ENCODE data around the gene FRY. TPM values are rescaled to one million over a fixed set of nuclear protein-coding genes. Genes with fewer than 3 reads are reported as not detected.
"Not testable (repeated sequence)": the region's sequence is repeated elsewhere in the genome, so short reads cannot be mapped to it uniquely, and the experiment has no call there.

Gene FRY
- 35.4 to 42.2 TPM (median 38.8 TPM) in 3 replicates for total RNA-seq
- long read RNA-seq, partial matches to known transcripts = 11 of 18 reads
- long read RNA-seq, other reads (novel, unspliced or antisense) = 7 of 18 reads

DNA sequence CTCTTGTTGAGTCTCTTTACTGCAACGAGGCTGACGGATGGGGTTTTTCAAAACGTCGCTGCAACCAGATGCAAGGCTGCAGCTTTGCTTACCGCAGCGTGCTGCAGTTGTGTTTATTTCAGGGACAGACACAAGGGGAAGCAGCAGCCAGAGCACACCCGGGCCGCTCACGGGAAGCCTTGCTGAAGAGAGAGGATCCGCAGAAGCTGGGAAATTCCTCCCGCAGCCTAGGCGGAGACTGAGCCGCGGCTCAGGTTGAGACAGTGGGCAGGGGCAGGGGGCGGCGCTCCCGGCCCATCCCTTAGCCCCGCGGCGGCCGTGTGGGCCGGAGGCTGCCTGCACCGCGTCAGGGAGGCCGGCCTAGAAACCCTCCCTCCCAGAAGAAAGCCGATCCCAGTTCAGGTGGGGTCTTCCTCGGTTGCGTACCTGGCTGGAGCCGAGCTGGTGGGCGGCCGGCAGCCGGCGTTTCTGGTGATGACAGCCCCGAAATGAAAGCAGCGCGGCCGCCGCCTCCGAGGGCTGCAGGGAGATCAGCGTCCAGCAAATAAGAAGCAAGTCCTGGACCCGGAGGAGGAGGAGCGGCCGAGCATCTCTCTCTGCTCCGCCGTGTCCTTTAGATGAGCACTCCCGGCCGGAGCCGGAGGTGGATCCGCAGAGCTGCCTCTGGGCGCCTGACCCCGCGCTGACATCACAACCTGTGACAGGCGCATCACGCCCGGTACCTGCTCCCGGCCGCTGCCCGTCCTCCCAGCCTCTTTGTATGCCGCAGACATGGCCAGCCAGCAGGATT is at the start of gene FRY:
Gene FRY (plus strand): TSS at position 750 of the 790 bp plus-strand sequence. CDS start 22 bp downstream, at position 772.
- TF ChIP-seq, protein P1, sequence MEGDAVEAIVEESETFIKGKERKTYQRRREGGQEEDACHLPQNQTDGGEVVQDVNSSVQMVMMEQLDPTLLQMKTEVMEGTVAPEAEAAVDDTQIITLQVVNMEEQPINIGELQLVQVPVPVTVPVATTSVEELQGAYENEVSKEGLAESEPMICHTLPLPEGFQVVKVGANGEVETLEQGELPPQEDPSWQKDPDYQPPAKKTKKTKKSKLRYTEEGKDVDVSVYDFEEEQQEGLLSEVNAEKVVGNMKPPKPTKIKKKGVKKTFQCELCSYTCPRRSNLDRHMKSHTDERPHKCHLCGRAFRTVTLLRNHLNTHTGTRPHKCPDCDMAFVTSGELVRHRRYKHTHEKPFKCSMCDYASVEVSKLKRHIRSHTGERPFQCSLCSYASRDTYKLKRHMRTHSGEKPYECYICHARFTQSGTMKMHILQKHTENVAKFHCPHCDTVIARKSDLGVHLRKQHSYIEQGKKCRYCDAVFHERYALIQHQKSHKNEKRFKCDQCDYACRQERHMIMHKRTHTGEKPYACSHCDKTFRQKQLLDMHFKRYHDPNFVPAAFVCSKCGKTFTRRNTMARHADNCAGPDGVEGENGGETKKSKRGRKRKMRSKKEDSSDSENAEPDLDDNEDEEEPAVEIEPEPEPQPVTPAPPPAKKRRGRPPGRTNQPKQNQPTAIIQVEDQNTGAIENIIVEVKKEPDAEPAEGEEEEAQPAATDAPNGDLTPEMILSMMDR (IDR thresholded peaks at IDR 0.05) = peak; percentile 50
- Mint-ChIP-seq H3K27me3 (ENCODE audit: low read depth) (no peaks in the 10 kb centered on the region), H3K27ac (ENCODE audit: unreplicated experiment) (peak within 1 kb of the TSS; percentile 90), H3K4me3 (ENCODE audit: unreplicated experiment) (peak within 1 kb of the TSS; percentile 90), H3K9me3 (ENCODE audit: low read depth) (no peaks in the 10 kb centered on the region), H3K4me1 (ENCODE audit: low read depth) (peaks cover 49% of the 10 kb centered on the region), H3K36me3 (ENCODE audit: low read depth) (no peaks in the 10 kb centered on the region)
- peak; percentile 85 for DNase-seq (ENCODE audit: low spot score)

GRCh38 chr13:31982124-31982523 is 49.5 kb upstream of the FRY start:
- Mint-ChIP-seq H3K4me1 (ENCODE audit: low read depth) (peaks cover 51% of the 10 kb centered on the region), H3K36me3 (ENCODE audit: low read depth) (peaks cover 3% of the 10 kb centered on the region), H3K27ac (ENCODE audit: unreplicated experiment) (peak overlapping the region; percentile 96), H3K4me3 (ENCODE audit: unreplicated experiment) (no peak overlapping the region), H3K27me3 (ENCODE audit: low read depth) (no peaks in the 10 kb centered on the region), H3K9me3 (ENCODE audit: low read depth) (peaks cover 3% of the 10 kb centered on the region)
- TF ChIP-seq, protein P1 (IDR thresholded peaks at IDR 0.05) = no peak
- DNase-seq (ENCODE audit: low spot score) = no peak

- peaks cover 3% of the 10 kb centered on the region for H3K9me3 Mint-ChIP-seq (ENCODE audit: low read depth)
- peak overlapping the region; percentile 96 for H3K27ac Mint-ChIP-seq (ENCODE audit: unreplicated experiment)
- no peak for DNase-seq (ENCODE audit: low spot score)
- TF ChIP-seq, protein P1 (IDR thresholded peaks at IDR 0.05) = no peak
- H3K27me3 Mint-ChIP-seq (ENCODE audit: low read depth) = no peaks in the 10 kb centered on the region
- no peak overlapping the region for H3K4me3 Mint-ChIP-seq (ENCODE audit: unreplicated experiment)
- H3K4me1 Mint-ChIP-seq (ENCODE audit: low read depth) = peaks cover 55% of the 10 kb centered on the region
- peaks cover 3% of the 10 kb centered on the region for H3K36me3 Mint-ChIP-seq (ENCODE audit: low read depth)
These were observed 49.0 kb upstream of the FRY start for GRCh38 chr13:31982540-31982939.

- not testable (repeated sequence) for H3K27me3 Mint-ChIP-seq (ENCODE audit: low read depth); H3K4me3 Mint-ChIP-seq (ENCODE audit: unreplicated experiment); H3K9me3 Mint-ChIP-seq (ENCODE audit: low read depth); H3K36me3 Mint-ChIP-seq (ENCODE audit: low read depth); DNase-seq (ENCODE audit: low spot score)
- H3K27ac Mint-ChIP-seq (ENCODE audit: unreplicated experiment) = peak overlapping the region; percentile 86
- H3K4me1 Mint-ChIP-seq (ENCODE audit: low read depth) = peaks cover 60% of the 10 kb centered on the region
These were observed 47.9 kb upstream of the FRY start for GRCh38 chr13:31983696-31984095.

DNA sequence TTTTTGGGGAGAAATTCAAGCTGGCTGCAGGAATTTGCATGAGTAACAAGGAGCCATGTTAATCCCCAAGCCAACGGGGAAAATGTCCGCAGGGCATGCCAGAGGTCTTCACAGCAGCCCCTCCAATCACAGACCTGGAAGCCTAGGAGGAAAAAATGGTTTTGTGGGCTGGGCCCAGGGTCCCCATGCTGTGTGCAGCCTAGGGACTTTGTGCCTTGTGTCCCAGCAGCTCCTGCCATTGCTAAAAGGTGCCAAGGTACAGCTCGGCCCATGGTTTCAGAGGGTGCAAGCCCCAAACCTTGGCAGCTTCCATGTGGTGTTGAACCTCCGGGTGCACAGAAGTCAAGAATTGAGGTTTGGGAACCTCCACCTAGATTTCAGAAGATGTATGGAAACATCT is 47.2 kb upstream of the FRY start:
- not testable (repeated sequence) for H3K27ac Mint-ChIP-seq (ENCODE audit: unreplicated experiment); DNase-seq (ENCODE audit: low spot score); H3K4me3 Mint-ChIP-seq (ENCODE audit: unreplicated experiment); H3K9me3 Mint-ChIP-seq (ENCODE audit: low read depth); H3K36me3 Mint-ChIP-seq (ENCODE audit: low read depth); H3K27me3 Mint-ChIP-seq (ENCODE audit: low read depth)
- H3K4me1 Mint-ChIP-seq (ENCODE audit: low read depth) = peaks cover 60% of the 10 kb centered on the region

GRCh38 chr13:31986676-31987470 is 44.7 kb upstream of the FRY start:
- Mint-ChIP-seq H3K36me3 (ENCODE audit: low read depth) (peaks cover 2% of the 10 kb centered on the region), H3K4me3 (ENCODE audit: unreplicated experiment) (no peak overlapping the region), H3K4me1 (ENCODE audit: low read depth) (peaks cover 44% of the 10 kb centered on the region), H3K9me3 (ENCODE audit: low read depth) (peaks cover 2% of the 10 kb centered on the region), H3K27me3 (ENCODE audit: low read depth) (no peaks in the 10 kb centered on the region), H3K27ac (ENCODE audit: unreplicated experiment) (peak overlapping the region; percentile 15)
- no peak for DNase-seq (ENCODE audit: low spot score)
- TF ChIP-seq, protein P1 (IDR thresholded peaks at IDR 0.05) = no peak

All from chondrocyte (in vitro differentiated cells).